Stimulated activated memory B cell treated with anti-CD40 and anti-IgM and Interleukin-4, amounts not matched to agents 10 μg/mL and 1 μg/mL and 100 μg/mL, for 72 hours (primary cell): Measurements from ENCODE around the gene SRGN.

ENCODE experiments used
- ATAC-seq: fragments of 150-1000 bp; cut with Tn5 transposase; 2 replicates; pipeline ENCODE4 v1.10.0; 2021
- H3K27ac Mint-ChIP-seq: one replicate; pipeline ENCODE4 v1.8.0; 2022; ENCODE audit warnings: mild to moderate bottlenecking, mixed read lengths
- H3K27me3 Mint-ChIP-seq: one replicate; pipeline ENCODE4 v1.8.0; 2022; ENCODE audit warnings: mixed read lengths
- H3K36me3 Mint-ChIP-seq: one replicate; pipeline ENCODE4 v1.8.0; 2022; ENCODE audit warnings: mixed read lengths
- H3K4me1 Mint-ChIP-seq: one replicate; pipeline ENCODE4 v1.8.0; 2022; ENCODE audit warnings: mixed read lengths
- H3K4me3 Mint-ChIP-seq: one replicate; pipeline ENCODE4 v1.8.0; 2022; ENCODE audit warnings: mild to moderate bottlenecking, moderate library complexity, mixed read lengths
- H3K9me3 Mint-ChIP-seq: one replicate; pipeline ENCODE4 v1.8.0; 2022; ENCODE audit warnings: mixed read lengths

SRGN gene

GRCh38 chr10:69093933-69094332 is 6.0 kb downstream of the SRGN start:
- no peak overlapping the region for H3K4me3 Mint-ChIP-seq
- H3K27ac Mint-ChIP-seq = no peak overlapping the region
- peaks cover 52% of the 10 kb centered on the region for H3K4me1 Mint-ChIP-seq
- ATAC-seq = no peak
- peaks cover 38% of the 10 kb centered on the region for H3K36me3 Mint-ChIP-seq
- no peaks in the 10 kb centered on the region for H3K27me3 Mint-ChIP-seq
- no peaks in the 10 kb centered on the region for H3K9me3 Mint-ChIP-seq

GRCh38 chr10:69096045-69096444 is 8.1 kb downstream of the SRGN start:
- H3K4me1 Mint-ChIP-seq = peaks cover 35% of the 10 kb centered on the region
- no peaks in the 10 kb centered on the region for H3K27me3 Mint-ChIP-seq
- H3K27ac Mint-ChIP-seq = no peak overlapping the region
- peaks cover 26% of the 10 kb centered on the region for H3K36me3 Mint-ChIP-seq
- peak; percentile 91 for ATAC-seq
- H3K4me3 Mint-ChIP-seq = no peak overlapping the region
- H3K9me3 Mint-ChIP-seq = no peaks in the 10 kb centered on the region

- H3K36me3 Mint-ChIP-seq = peaks cover 42% of the 10 kb centered on the region
- peaks cover 40% of the 10 kb centered on the region for H3K4me1 Mint-ChIP-seq
- ATAC-seq = no peak
- no peaks in the 10 kb centered on the region for H3K9me3 Mint-ChIP-seq
- no peaks in the 10 kb centered on the region for H3K27me3 Mint-ChIP-seq
- no peak overlapping the region for H3K27ac Mint-ChIP-seq
- no peak overlapping the region for H3K4me3 Mint-ChIP-seq
These were observed 9.8 kb downstream of the SRGN start for GRCh38 chr10:69097729-69098128.

GRCh38 chr10:69100136-69100872 is 12.4 kb downstream of the SRGN start:
- Mint-ChIP-seq H3K27ac (no peak overlapping the region), H3K27me3 (no peaks in the 10 kb centered on the region), H3K36me3 (peaks cover 51% of the 10 kb centered on the region), H3K9me3 (no peaks in the 10 kb centered on the region), H3K4me1 (peaks cover 30% of the 10 kb centered on the region), H3K4me3 (no peak overlapping the region)
- no peak for ATAC-seq

GRCh38 chr10:69101451-69102095 is 13.7 kb downstream of the SRGN start:
- ATAC-seq = no peak
- H3K36me3 Mint-ChIP-seq = peaks cover 55% of the 10 kb centered on the region
- H3K4me3 Mint-ChIP-seq = no peak overlapping the region

GRCh38 chr10:69102440-69102839 is 14.5 kb downstream of the SRGN start:
- Mint-ChIP-seq H3K4me1 (peaks cover 21% of the 10 kb centered on the region), H3K9me3 (no peaks in the 10 kb centered on the region), H3K27me3 (no peaks in the 10 kb centered on the region), H3K36me3 (peaks cover 58% of the 10 kb centered on the region), H3K4me3 (no peak overlapping the region), H3K27ac (no peak overlapping the region)
- no peak for ATAC-seq

More at GRCh38 chr10:69101451-69102095, 13.7 kb downstream of the SRGN start:
- Mint-ChIP-seq H3K27ac (no peak overlapping the region), H3K9me3 (no peaks in the 10 kb centered on the region), H3K27me3 (no peaks in the 10 kb centered on the region), H3K4me1 (peaks cover 21% of the 10 kb centered on the region)

GRCh38 chr10:69103784-69104183 is 15.9 kb downstream of the SRGN start:
- Mint-ChIP-seq H3K27ac (no peak overlapping the region), H3K4me1 (peaks cover 16% of the 10 kb centered on the region), H3K27me3 (no peaks in the 10 kb centered on the region), H3K4me3 (no peak overlapping the region), H3K36me3 (peaks cover 51% of the 10 kb centered on the region), H3K9me3 (no peaks in the 10 kb centered on the region)
- no peak for ATAC-seq

- Mint-ChIP-seq H3K27me3 (no peaks in the 10 kb centered on the region), H3K4me3 (no peak overlapping the region), H3K36me3 (peaks cover 51% of the 10 kb centered on the region), H3K27ac (no peak overlapping the region), H3K4me1 (peaks cover 16% of the 10 kb centered on the region), H3K9me3 (no peaks in the 10 kb centered on the region)
- ATAC-seq = no peak
These were observed 17.3 kb downstream of the SRGN start for GRCh38 chr10:69104994-69105790.

GRCh38 chr10:69107176-69107490 is 19.2 kb downstream of the SRGN start:
- Mint-ChIP-seq H3K9me3 (no peaks in the 10 kb centered on the region), H3K4me1 (peaks cover 4% of the 10 kb centered on the region), H3K4me3 (no peak overlapping the region), H3K36me3 (peaks cover 34% of the 10 kb centered on the region), H3K27me3 (no peaks in the 10 kb centered on the region), H3K27ac (no peak overlapping the region)
- no peak for ATAC-seq

GRCh38 chr10:69107699-69108098 is 19.8 kb downstream of the SRGN start:
- Mint-ChIP-seq H3K4me1 (no peaks in the 10 kb centered on the region), H3K36me3 (peaks cover 28% of the 10 kb centered on the region), H3K27me3 (no peaks in the 10 kb centered on the region), H3K9me3 (no peaks in the 10 kb centered on the region), H3K27ac (no peak overlapping the region), H3K4me3 (no peak overlapping the region)
- ATAC-seq = no peak

GRCh38 chr10:69119896-69120295 is 32.0 kb downstream of the SRGN start:
- Mint-ChIP-seq H3K9me3 (no peaks in the 10 kb centered on the region), H3K36me3 (no peaks in the 10 kb centered on the region), H3K27ac (no peak overlapping the region), H3K27me3 (no peaks in the 10 kb centered on the region), H3K4me3 (no peak overlapping the region), H3K4me1 (peaks cover 2% of the 10 kb centered on the region)
- ATAC-seq = no peak

GRCh38 chr10:69123306-69123746 is 35.4 kb downstream of the SRGN start:
- ATAC-seq = peak; percentile 40
- no peaks in the 10 kb centered on the region for H3K9me3 Mint-ChIP-seq
- H3K4me3 Mint-ChIP-seq = peak overlapping the region; percentile 80
- H3K27me3 Mint-ChIP-seq = no peaks in the 10 kb centered on the region
- H3K27ac Mint-ChIP-seq = peak overlapping the region; percentile 96
- H3K36me3 Mint-ChIP-seq = no peaks in the 10 kb centered on the region
- H3K4me1 Mint-ChIP-seq = peaks cover 11% of the 10 kb centered on the region

GRCh38 chr10:69123747-69124562 is 36.1 kb downstream of the SRGN start, which contains the start of gene VPS26A:
VPS26A (plus strand) TSS chr10:69124178; CDS start chr10:69124278, 100 bp downstream.
- no peaks in the 10 kb centered on the region for H3K9me3 Mint-ChIP-seq
- peak within 1 kb of the TSS; percentile 96 for H3K27ac Mint-ChIP-seq

GRCh38 chr10:69124563-69125268 is 36.8 kb downstream of the SRGN start:
- H3K9me3 Mint-ChIP-seq = no peaks in the 10 kb centered on the region
- peaks cover 16% of the 10 kb centered on the region for H3K4me1 Mint-ChIP-seq
- H3K36me3 Mint-ChIP-seq = no peaks in the 10 kb centered on the region
- peak overlapping the region; percentile 90 for H3K4me3 Mint-ChIP-seq
- no peaks in the 10 kb centered on the region for H3K27me3 Mint-ChIP-seq
- ATAC-seq = peak; percentile 57
- peak overlapping the region; percentile 96 for H3K27ac Mint-ChIP-seq

More at GRCh38 chr10:69123747-69124562, 36.1 kb downstream of the SRGN start, which contains the start of gene VPS26A:
- ATAC-seq = peak; percentile 98
- Mint-ChIP-seq H3K4me1 (peaks cover 12% of the 10 kb centered on the region), H3K4me3 (peak within 1 kb of the TSS; percentile 90), H3K36me3 (no peaks in the 10 kb centered on the region), H3K27me3 (no peaks in the 10 kb centered on the region)
